HG03469 (cell line): ENCODE measurements around the gene TAF11L2.
"Not testable (repeated sequence)": the region's sequence is repeated elsewhere in the genome, so short reads cannot be mapped to it uniquely, and the experiment has no call there.

Experiments used
- ATAC-seq: cut with Tn5 transposase; IDR thresholded peaks from one replicate; pipeline ENCODE4 v1.9.1; 2021; ENCODE audit warnings: mild to moderate bottlenecking, moderate library complexity, moderate number of reproducible peaks; ENCODE audit not compliant: unreplicated experiment

TAF11L2 gene

GRCh38 chr5:17524935-17525334, 26.9 kb downstream of the TAF11L2 start, which contains the start of gene TAF11L5:
Gene TAF11L5 (plus strand): TSS chr5:17525235.
- ATAC-seq, result not testable (repeated sequence)

- ATAC-seq, result not testable (repeated sequence)
Measured at GRCh38 chr5:17526504-17526903, 28.5 kb downstream of the TAF11L2 start.

GRCh38 chr5:17528369-17528768, 30.3 kb downstream of the TAF11L2 start, which contains the start of gene TAF11L6:
Gene TAF11L6 (plus strand): TSS chr5:17528669.
- not testable (repeated sequence) for ATAC-seq
